WTC11 (cell line): ENCODE data around the gene KCNA4. TPM values are rescaled to one million over a fixed set of nuclear protein-coding genes. Genes with fewer than 3 reads are reported as not detected.

Experiments used
- ATAC-seq: fragments of 200-7000 bp; cut with Tn5 transposase; 2 replicates; pipeline ENCODE4 v1.10.0; 2021; ENCODE audit warnings: mild to moderate bottlenecking, moderate library complexity
- CTCF ChIA-PET: fragments of 300-600 bp; sonication (Branson Sonifier 250); formaldehyde crosslinking; loops from one replicate; lab custom pipeline; 2021; ENCODE audit warnings: antibody characterized with exemption; lab: Charles Lee
- POLR2A ChIA-PET: fragments of 350-600 bp; sonication (Branson Sonifier 250); formaldehyde crosslinking; loops from one replicate; lab custom pipeline; 2021; ENCODE audit warnings: antibody characterized with exemption; lab: Charles Lee
- DNase-seq: peaks from one replicate; pipeline ENCODE4 v3.0.0; 2021; ENCODE audit warnings: low spot score
- H3K27ac Mint-ChIP-seq: 2 replicates; pipeline ENCODE4 v1.8.0; 2021; ENCODE audit warnings: mixed read lengths
- H3K27me3 Mint-ChIP-seq: 2 replicates; pipeline ENCODE4 v1.8.0; 2021; ENCODE audit warnings: low read depth, mild to moderate bottlenecking, moderate library complexity, mixed read lengths
- H3K36me3 Mint-ChIP-seq: 2 replicates; pipeline ENCODE4 v1.8.0; 2021; ENCODE audit warnings: mixed read lengths
- H3K4me1 Mint-ChIP-seq: 2 replicates; pipeline ENCODE4 v1.8.0; 2022; ENCODE audit warnings: mixed read lengths
- H3K4me3 Mint-ChIP-seq: 2 replicates; pipeline ENCODE4 v1.8.0; 2021; ENCODE audit warnings: mild to moderate bottlenecking, moderate library complexity, mixed read lengths
- H3K9me3 Mint-ChIP-seq: 2 replicates; pipeline ENCODE4 v1.8.0; 2021; ENCODE audit warnings: mixed read lengths
- ARID4B ChIP-seq: sonication (generic); formaldehyde crosslinking; IDR thresholded peaks from 2 replicates; pipeline ENCODE4 v1.8.0; 2023; ENCODE audit warnings: missing genetic modification reagents, mild to moderate bottlenecking, borderline replicate concordance
- ATF6 ChIP-seq: sonication (generic); formaldehyde crosslinking; IDR thresholded peaks from 2 replicates; pipeline ENCODE4 v1.8.1; 2023; ENCODE audit warnings: mild to moderate bottlenecking, missing genetic modification reagents
- CDX4 ChIP-seq: fragments of 250-450 bp; sonication (Bioruptor Pico); IDR thresholded peaks from 2 replicates; pipeline ENCODE4 v1.9.0; 2021; ENCODE audit warnings: moderate library complexity, mild to moderate bottlenecking, inconsistent platforms, borderline replicate concordance
- CTCF ChIP-seq: fragments of 200-600 bp; IDR thresholded peaks from 2 replicates; pipeline ENCODE4 v1.8.0; 2022; ENCODE audit warnings: antibody characterized with exemption
- E2F4 ChIP-seq: sonication (generic); formaldehyde crosslinking; IDR thresholded peaks from 2 replicates; pipeline ENCODE4 v1.8.1; 2022; ENCODE audit warnings: low read depth, mild to moderate bottlenecking, moderate library complexity, missing genetic modification reagents, borderline replicate concordance
- E2F5 ChIP-seq: sonication (generic); formaldehyde crosslinking; IDR thresholded peaks from 2 replicates; pipeline ENCODE4 v1.8.1; 2022; ENCODE audit warnings: mild to moderate bottlenecking, moderate library complexity, missing genetic modification reagents
- ERG ChIP-seq: fragments of 250-450 bp; sonication (Bioruptor Pico); IDR thresholded peaks from 2 replicates; pipeline ENCODE4 v1.8.0; 2021; ENCODE audit warnings: mild to moderate bottlenecking
- ETV6 ChIP-seq: sonication (generic); formaldehyde crosslinking; IDR thresholded peaks from 2 replicates; pipeline ENCODE4 v1.8.1; 2022; ENCODE audit warnings: mild to moderate bottlenecking, missing genetic modification reagents
- FOXK1 ChIP-seq: sonication (generic); formaldehyde crosslinking; IDR thresholded peaks from 2 replicates; pipeline ENCODE4 v1.8.0; 2022; ENCODE audit warnings: mild to moderate bottlenecking, moderate library complexity, missing genetic modification reagents
- FOXP1 ChIP-seq: sonication (generic); formaldehyde crosslinking; IDR thresholded peaks from 2 replicates; pipeline ENCODE4 v1.8.0; 2022; ENCODE audit warnings: missing genetic modification reagents, mild to moderate bottlenecking, moderate library complexity, borderline replicate concordance
- HMGA2 ChIP-seq: fragments of 250-450 bp; sonication (Bioruptor Pico); IDR thresholded peaks from 2 replicates; pipeline ENCODE4 v1.4.0; 2021; ENCODE audit warnings: mild to moderate bottlenecking, moderate library complexity
- MXD4 ChIP-seq: fragments of 250-450 bp; sonication (Bioruptor Pico); IDR thresholded peaks from 2 replicates; pipeline ENCODE4 v1.8.0; 2021; ENCODE audit warnings: mild to moderate bottlenecking, moderate library complexity, borderline replicate concordance
- MYBL2 ChIP-seq: sonication (generic); formaldehyde crosslinking; IDR thresholded peaks from 2 replicates; pipeline ENCODE4 v1.8.1; 2023; ENCODE audit warnings: mild to moderate bottlenecking, moderate library complexity, missing genetic modification reagents
- RORB ChIP-seq: fragments of 250-450 bp; sonication (Bioruptor Pico); IDR thresholded peaks from 2 replicates; pipeline ENCODE4 v1.9.0; 2021; ENCODE audit warnings: mild to moderate bottlenecking
- STAT6 ChIP-seq: sonication (generic); formaldehyde crosslinking; conservative IDR thresholded peaks from 2 replicates; pipeline ENCODE4 v1.8.1; 2023; ENCODE audit warnings: mild to moderate bottlenecking, low read depth, missing genetic modification reagents, moderate library complexity
- TP53 ChIP-seq: sonication (generic); formaldehyde crosslinking; IDR thresholded peaks from 2 replicates; pipeline ENCODE4 v1.8.1; 2023; ENCODE audit warnings: mild to moderate bottlenecking, missing genetic modification reagents
- ZBTB21 ChIP-seq: sonication (generic); formaldehyde crosslinking; IDR thresholded peaks from 2 replicates; pipeline ENCODE4 v1.8.1; 2023; ENCODE audit warnings: mild to moderate bottlenecking, missing genetic modification reagents, borderline replicate concordance
- ZNF138 ChIP-seq: sonication (generic); formaldehyde crosslinking; conservative IDR thresholded peaks from 2 replicates; pipeline ENCODE4 v1.8.1; 2022; ENCODE audit warnings: mild to moderate bottlenecking, moderate library complexity, missing genetic modification reagents
- ZNF317 ChIP-seq: sonication (generic); formaldehyde crosslinking; IDR thresholded peaks from 2 replicates; pipeline ENCODE4 v1.8.1; 2023; ENCODE audit warnings: low read depth, mild to moderate bottlenecking, moderate library complexity, missing genetic modification reagents, borderline replicate concordance
- total RNA-seq: library from RNA; stranded (reverse); gene quantifications from 3 replicates; pipeline ENCODE4 v1.2.3, GENCODE V29; 2021

Gene KCNA4
- total RNA-seq, 1 experiment from 2014 or later, result not detected

GRCh38 chr11:30006876-30007275 lies 10.0 kb downstream of the KCNA4 start (continued):
- TF ChIP-seq E2F5 (no peak), MYBL2 (no peak), STAT6 (CRISPR knock-in tag) (no peak), FOXK1 (CRISPR knock-in tag) (no peak), E2F4 (CRISPR knock-in tag) (no peak), ETV6 (CRISPR knock-in tag) (no peak), FOXP1 (CRISPR knock-in tag) (no peak), ZNF317 (no peak), TP53 (CRISPR knock-in tag) (no peak)

- Mint-ChIP-seq H3K4me3 (no peak overlapping the region), H3K4me1 (no peaks in the 10 kb centered on the region), H3K27ac (no peak overlapping the region), H3K27me3 (peaks cover 64% of the 10 kb centered on the region), H3K36me3 (no peaks in the 10 kb centered on the region), H3K9me3 (no peaks in the 10 kb centered on the region)
- ChIA-PET POLR2A (no interaction called here), CTCF (no interaction called here)
- no peak for DNase-seq
- no peak for ATAC-seq
- TF ChIP-seq ERG (CRISPR knock-in tag) (no peak), CDX4 (CRISPR knock-in tag) (no peak), ATF6 (CRISPR knock-in tag) (no peak), HMGA2 (CRISPR knock-in tag) (no peak), RORB (CRISPR knock-in tag) (no peak), ZNF138 (CRISPR knock-in tag) (no peak), CTCF (no peak), ARID4B (CRISPR knock-in tag) (no peak), MXD4 (CRISPR knock-in tag) (no peak), ZBTB21 (CRISPR knock-in tag) (no peak)
These were observed 14.6 kb downstream of the KCNA4 start for GRCh38 chr11:30002157-30002785.
